Measurements from ENCODE around the gene SLC15A1. TPM values are rescaled to one million over a fixed set of nuclear protein-coding genes. Genes with fewer than 3 reads are reported as not detected.

Gene SLC15A1
- 0.03 to 0.07 TPM (median 0.06 TPM) in 4 of 5 replicates, not detected in the other for total RNA-seq (2022; extraction: Qiagen RNA extraction; ENCODE audit: low read depth)

GRCh38 chr13:98752467-98753290, at the start of gene SLC15A1:
Gene SLC15A1 (minus strand): TSS chr13:98752672. CDS start chr13:98752598, 74 bp downstream.

Other genes starting within 250 kb of the SLC15A1 start
- gene STK24, start 175.6 kb downstream of the SLC15A1 start, total RNA-seq (2022; extraction: Qiagen RNA extraction; ENCODE audit: low read depth) = 47.5 to 61.8 TPM (median 52.8 TPM) in 5 replicates
- gene DOCK9, start 225.4 kb upstream of the SLC15A1 start, total RNA-seq (2022; extraction: Qiagen RNA extraction; ENCODE audit: low read depth) = 15.6 to 27.7 TPM (median 25.6 TPM) in 5 replicates